Testis (tissue), 3 donors: Measurements from ENCODE around the gene BLOC1S3. TPM values are rescaled to one million over a fixed set of nuclear protein-coding genes. Genes with fewer than 3 reads are reported as not detected.

Source experiments
- DNase-seq: peaks from one replicate; pipeline ENCODE4 v3.0.0-alpha.2; 2019
- H3K27ac ChIP-seq, 2 donors: fragments of 200-600 bp; sonication (generic); one replicate each; pipeline ENCODE4 v1.5.1; 2019
- H3K27me3 ChIP-seq: fragments of 200-600 bp; sonication (generic); one replicate; pipeline ENCODE4 v1.5.1; 2019
- H3K36me3 ChIP-seq: fragments of 200-600 bp; sonication (generic); one replicate; pipeline ENCODE4 v1.5.1; 2017; ENCODE audit warnings: low read depth; ENCODE audit errors: missing control alignments
- H3K4me1 ChIP-seq: fragments of 200-600 bp; sonication (generic); one replicate; pipeline ENCODE4 v1.5.1; 2019
- H3K4me3 ChIP-seq, 2 donors: fragments of 200-600 bp; sonication (generic); one replicate each; pipeline ENCODE4 v1.5.1; 2017 to 2019
- H3K9me3 ChIP-seq: fragments of 200-600 bp; sonication (generic); one replicate; pipeline ENCODE4 v1.5.1; 2017
- POLR2A ChIP-seq: fragments of 450-650 bp; IDR thresholded peaks from one replicate; pipeline ENCODE4 v1.6.1; 2017; ENCODE audit warnings: antibody characterized with exemption, mild to moderate bottlenecking, moderate library complexity
- WGBS, 2 donors: methylation state at CpG; one replicate each; pipeline ENCODE4 v1.1.5; 2018; 5-methylcytosine and 5-hydroxymethylcytosine counted together
- intact Hi-C: fragments of 100-400 bp; cut with DNase I; formaldehyde crosslinking; loops from one replicate; pipeline ENCODE4 v1.15.1; 2023; ENCODE audit warnings: low total_unique reads
- polyA plus RNA-seq: library from polyadenylated mRNA; stranded (reverse); fragments of 350-450 nt; fragmentation: Illumina TruSeq; extraction: RNeasy Lipid Tissue Mini Kit (QIAGEN cat#74804); gene quantifications from one replicate; pipeline ENCODE4 v1.2.3, GENCODE V29; 2014; ENCODE audit warnings: low read depth, low replicate concordance; ENCODE audit not compliant: insufficient read depth
- total RNA-seq, 2 donors: library from RNA; depleted of rRNA; stranded (reverse); fragments of >200 nt; gene quantifications; one replicate each; pipeline ENCODE4 v1.2.3, GENCODE V29; 2016
- TF ChIP-seq, protein P1 (sequence below), 3 experiments: fragments of 450-650 bp in 2 of 3; fragments of 200-600 bp in 1 of 3; sonication (generic) in 1 of 3; IDR thresholded peaks; one replicate each; pipeline ENCODE4 v1.5.1; 2016 to 2019; ENCODE audit warnings: antibody characterized with exemption in 3 of 3, mild to moderate bottlenecking in 2 of 3, moderate library complexity in 1 of 3

BLOC1S3 gene
- total and polyA plus RNA-seq, 3 donors from 2014 or later: 14.1 to 43.7 (median 38.2) TPM

DNA sequence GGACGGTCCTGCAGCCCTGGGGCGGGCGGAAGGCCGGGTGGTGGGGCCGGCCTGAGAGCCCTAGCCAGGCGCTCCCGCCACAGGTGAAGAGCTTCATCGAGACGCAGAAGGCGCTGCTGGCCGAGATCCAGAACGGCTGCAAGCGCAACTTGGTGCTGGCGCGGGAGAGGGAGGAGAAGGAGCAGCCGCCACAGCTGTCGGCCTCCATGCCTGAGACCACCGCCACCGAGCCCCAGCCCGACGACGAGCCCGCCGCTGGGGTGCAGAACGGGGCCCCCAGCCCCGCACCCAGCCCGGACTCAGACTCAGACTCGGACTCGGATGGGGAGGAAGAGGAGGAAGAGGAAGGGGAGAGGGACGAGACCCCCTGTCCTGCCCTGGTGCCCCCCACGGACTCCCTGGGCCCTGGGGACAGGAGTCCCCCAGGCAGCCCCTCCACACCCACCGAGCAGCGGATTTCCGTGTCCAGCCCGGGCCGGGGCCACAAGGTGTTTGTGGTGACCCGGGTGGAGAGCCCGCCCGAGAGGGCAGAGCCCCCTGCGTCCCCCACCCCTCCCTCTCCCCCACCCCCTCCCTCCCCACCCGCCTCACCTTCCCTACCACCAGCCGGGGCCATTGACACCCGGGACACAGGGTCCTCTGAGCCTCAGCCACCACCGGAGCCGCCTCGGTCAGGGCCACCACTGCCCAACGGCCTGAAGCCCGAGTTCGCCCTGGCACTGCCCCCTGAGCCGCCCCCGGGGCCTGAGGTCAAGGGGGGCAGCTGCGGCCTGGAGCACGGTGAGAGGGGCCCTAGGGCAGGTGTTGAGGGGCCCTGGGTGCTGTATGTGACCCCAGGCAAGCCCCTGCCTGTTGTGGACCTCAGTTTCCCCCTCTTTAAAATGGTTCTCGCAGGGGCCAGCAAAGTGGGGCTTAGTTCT lies 33.1 kb upstream of the BLOC1S3 start:
- intact Hi-C loops: no loop called here
- Histone ChIP-seq H3K27ac (no peak overlapping the region), H3K36me3 (no peaks in the 10 kb centered on the region), H3K27me3 (no peaks in the 10 kb centered on the region), H3K4me3 (no peak overlapping the region), H3K9me3 (no peaks in the 10 kb centered on the region), H3K4me1 (peaks cover 7% of the 10 kb centered on the region)
- no peak for TF ChIP-seq POLR2A
- TF ChIP-seq, protein P1, sequence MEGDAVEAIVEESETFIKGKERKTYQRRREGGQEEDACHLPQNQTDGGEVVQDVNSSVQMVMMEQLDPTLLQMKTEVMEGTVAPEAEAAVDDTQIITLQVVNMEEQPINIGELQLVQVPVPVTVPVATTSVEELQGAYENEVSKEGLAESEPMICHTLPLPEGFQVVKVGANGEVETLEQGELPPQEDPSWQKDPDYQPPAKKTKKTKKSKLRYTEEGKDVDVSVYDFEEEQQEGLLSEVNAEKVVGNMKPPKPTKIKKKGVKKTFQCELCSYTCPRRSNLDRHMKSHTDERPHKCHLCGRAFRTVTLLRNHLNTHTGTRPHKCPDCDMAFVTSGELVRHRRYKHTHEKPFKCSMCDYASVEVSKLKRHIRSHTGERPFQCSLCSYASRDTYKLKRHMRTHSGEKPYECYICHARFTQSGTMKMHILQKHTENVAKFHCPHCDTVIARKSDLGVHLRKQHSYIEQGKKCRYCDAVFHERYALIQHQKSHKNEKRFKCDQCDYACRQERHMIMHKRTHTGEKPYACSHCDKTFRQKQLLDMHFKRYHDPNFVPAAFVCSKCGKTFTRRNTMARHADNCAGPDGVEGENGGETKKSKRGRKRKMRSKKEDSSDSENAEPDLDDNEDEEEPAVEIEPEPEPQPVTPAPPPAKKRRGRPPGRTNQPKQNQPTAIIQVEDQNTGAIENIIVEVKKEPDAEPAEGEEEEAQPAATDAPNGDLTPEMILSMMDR (IDR thresholded peaks at IDR 0.05): no peak
- WGBS, 2 donors: 51 to 92% methylated on average over 14 to 33 of the region's 54 CpGs
- no peak for DNase-seq

DNA sequence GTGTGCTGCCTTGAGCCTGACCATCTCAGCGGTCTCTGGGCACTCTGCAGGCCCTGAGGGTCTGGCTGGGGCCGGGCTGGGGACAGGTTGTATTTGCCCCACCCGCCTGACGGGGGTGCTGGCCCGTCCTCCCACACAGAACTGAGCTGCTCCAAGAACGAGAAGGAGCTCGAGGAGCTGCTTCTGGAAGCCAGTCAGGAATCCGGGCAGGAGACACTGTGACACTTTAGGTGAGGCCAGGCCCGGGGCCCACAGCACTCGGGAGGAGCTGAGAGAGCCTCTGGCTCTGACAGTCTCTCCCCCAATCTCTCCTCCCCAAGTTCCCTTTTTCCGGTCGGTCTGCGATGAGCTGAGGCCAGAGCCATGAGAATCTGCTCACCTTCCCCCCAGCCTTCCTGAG lies 32.3 kb upstream of the BLOC1S3 start:
- Histone ChIP-seq H3K4me1 (peaks cover 7% of the 10 kb centered on the region), H3K27ac (no peak overlapping the region), H3K9me3 (no peaks in the 10 kb centered on the region), H3K4me3 (no peak overlapping the region), H3K27me3 (no peaks in the 10 kb centered on the region), H3K36me3 (no peaks in the 10 kb centered on the region)
- DNase-seq: peak; percentile 25
- TF ChIP-seq, protein P1 (IDR thresholded peaks at IDR 0.05): no peak
- no peak for TF ChIP-seq POLR2A
- WGBS, 2 donors: 60 to 80% methylated on average over 1 to 10 of the region's 13 CpGs
- intact Hi-C loops: no loop called here

DNA sequence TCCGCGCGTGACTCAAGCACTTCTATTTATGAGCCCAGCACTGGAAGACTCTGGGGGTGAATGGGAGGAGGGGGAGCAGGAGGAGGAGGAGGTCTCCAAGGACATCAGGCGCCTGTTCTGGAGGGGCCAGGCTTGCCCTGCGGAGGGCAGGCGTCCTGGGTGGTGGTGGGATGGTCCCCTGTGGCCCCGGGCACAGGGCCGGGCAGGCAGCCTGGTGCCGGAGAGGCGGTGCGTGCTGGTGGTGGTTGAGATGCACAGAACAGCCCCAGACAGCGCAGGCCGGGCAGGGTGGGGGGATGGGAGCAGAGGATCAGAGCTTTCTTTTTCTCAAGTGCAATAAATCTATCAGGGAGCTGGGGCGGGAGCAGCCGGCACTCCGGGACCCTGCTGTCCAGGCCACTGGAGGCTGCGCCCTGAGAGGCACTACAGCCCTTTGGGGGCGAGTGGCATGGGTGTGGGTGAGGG lies 31.8 kb upstream of the BLOC1S3 start:
- Histone ChIP-seq H3K4me3 (no peak overlapping the region), H3K9me3 (no peaks in the 10 kb centered on the region), H3K27me3 (no peaks in the 10 kb centered on the region), H3K36me3 (no peaks in the 10 kb centered on the region), H3K4me1 (peaks cover 7% of the 10 kb centered on the region), H3K27ac (no peak overlapping the region)
- DNase-seq: no peak
- WGBS, 2 donors: 84 to 91% methylated on average over 15 to 18 of the region's 18 CpGs
- TF ChIP-seq, protein P1 (IDR thresholded peaks at IDR 0.05): no peak
- TF ChIP-seq POLR2A: no peak
- intact Hi-C loops: no loop called here

DNA sequence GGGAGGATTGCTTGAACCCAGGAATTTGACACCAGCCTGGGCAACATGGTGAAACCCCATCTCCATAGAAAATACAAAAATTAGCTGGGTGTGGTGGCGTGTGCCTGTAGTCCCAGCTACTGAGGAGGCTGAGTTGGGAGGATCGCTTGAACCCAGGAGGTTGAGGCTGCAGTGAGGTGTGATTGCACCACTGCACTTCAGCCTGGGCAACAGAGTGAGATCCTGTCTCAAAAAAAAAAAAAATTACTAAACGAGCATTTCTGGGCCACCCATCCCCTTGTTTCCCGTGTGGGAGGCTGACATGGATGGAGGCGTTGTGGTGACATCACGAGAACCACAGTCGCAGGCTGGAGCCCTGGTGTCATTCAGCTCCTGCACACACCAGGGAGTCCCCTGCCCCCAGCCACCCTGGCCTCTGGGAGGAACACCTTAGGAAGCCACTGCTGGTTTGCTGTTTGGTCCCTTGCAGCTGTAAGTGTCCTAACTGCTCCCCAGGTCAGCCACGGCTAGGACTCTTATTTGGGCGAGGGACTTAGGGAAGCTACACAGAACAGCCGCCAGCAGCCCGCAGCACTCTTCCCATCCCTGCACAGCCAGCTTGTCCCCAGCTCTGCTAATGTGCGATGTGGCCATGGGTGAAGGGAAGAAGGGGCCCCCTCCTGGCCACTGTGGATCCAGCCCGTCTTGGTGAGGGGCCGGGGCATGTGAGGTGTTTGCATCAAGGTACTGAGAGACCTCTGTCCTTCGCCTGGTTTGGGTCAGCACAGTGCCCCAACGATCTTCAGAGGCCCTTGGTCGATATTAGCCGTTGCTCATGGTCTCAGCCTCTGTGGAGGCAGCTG lies 30.5 kb upstream of the BLOC1S3 start:
- H3K27ac ChIP-seq: no peak overlapping the region

More for the DNA sequence above, 30.5 kb upstream of the BLOC1S3 start:
- Histone ChIP-seq H3K36me3 (no peaks in the 10 kb centered on the region), H3K4me3 (no peak overlapping the region), H3K4me1 (peaks cover 11% of the 10 kb centered on the region), H3K27me3 (no peaks in the 10 kb centered on the region), H3K9me3 (no peaks in the 10 kb centered on the region)
- DNase-seq: no peak
- intact Hi-C loops: no loop called here
- WGBS, 2 donors: 85 to 88% methylated on average over 18 of the region's 18 CpGs
- no peak for TF ChIP-seq POLR2A
- TF ChIP-seq, protein P1 (IDR thresholded peaks at IDR 0.05): no peak
